Activated T-helper 17 cell treated with anti-CD3 and anti-CD28 coated beads, Interleukin-2, amount 50 U/mL, for 72 hours (primary cell): ENCODE data around the gene PMIS2. TPM values are rescaled to one million over a fixed set of nuclear protein-coding genes. Genes with fewer than 3 reads are reported as not detected.
A peak's percentile ranks its signal among the peaks of the same experiment; 100 is the strongest.
"Not testable (repeated sequence)": the region's sequence is repeated elsewhere in the genome, so short reads cannot be mapped to it uniquely, and the experiment has no call there.

ENCODE experiments used
- ATAC-seq: fragments of 150-1000 bp; cut with Tn5 transposase; replicated peaks from 2 replicates; pipeline ENCODE4 v1.10.0; 2021; ENCODE audit warnings: mild to moderate bottlenecking, moderate library complexity
- H3K27ac Mint-ChIP-seq: one replicate; pipeline ENCODE4 v1.8.0; 2022; ENCODE audit warnings: mixed read lengths
- H3K27me3 Mint-ChIP-seq: one replicate; pipeline ENCODE4 v1.8.0; 2022; ENCODE audit warnings: mixed read lengths
- H3K36me3 Mint-ChIP-seq: one replicate; pipeline ENCODE4 v1.8.0; 2022; ENCODE audit warnings: low read depth, mild to moderate bottlenecking, mixed read lengths
- H3K4me1 Mint-ChIP-seq: one replicate; pipeline ENCODE4 v1.8.0; 2022; ENCODE audit warnings: mixed read lengths
- H3K4me3 Mint-ChIP-seq: one replicate; pipeline ENCODE4 v1.8.0; 2022; ENCODE audit warnings: mild to moderate bottlenecking, mixed read lengths
- H3K9me3 Mint-ChIP-seq: one replicate; pipeline ENCODE4 v1.8.0; 2022; ENCODE audit warnings: mixed read lengths
- total RNA-seq, 2 donors: library from RNA; stranded (reverse); gene quantifications; one replicate each; pipeline ENCODE4 v1.2.3, GENCODE V29; 2022

The PMIS2 gene
- total RNA-seq, 2 donors from 2014 or later = not detected

DNA sequence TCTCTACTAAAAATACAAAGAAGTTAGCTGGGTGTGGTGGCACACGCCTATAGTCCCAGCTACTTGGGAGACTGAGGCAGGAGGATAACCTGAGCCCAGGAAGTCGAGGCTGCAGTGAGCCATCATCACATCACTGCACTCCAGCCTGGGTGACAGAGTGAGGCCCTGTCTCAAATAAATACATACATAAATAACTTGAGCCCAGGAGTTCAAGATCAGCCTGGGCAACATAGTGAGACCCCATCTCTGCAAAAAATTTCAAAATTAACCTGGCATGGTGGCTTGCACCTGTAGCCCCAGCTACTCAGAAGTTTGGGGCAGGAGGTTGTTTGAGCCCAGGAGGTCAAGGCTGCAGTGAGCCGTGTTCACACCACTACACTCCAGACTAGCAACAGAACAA, 9.1 kb downstream of the PMIS2 start:
- H3K27ac Mint-ChIP-seq, H3K4me3 Mint-ChIP-seq, H3K36me3 Mint-ChIP-seq, ATAC-seq, H3K27me3 Mint-ChIP-seq, H3K4me1 Mint-ChIP-seq, H3K9me3 Mint-ChIP-seq: not testable (repeated sequence)

DNA sequence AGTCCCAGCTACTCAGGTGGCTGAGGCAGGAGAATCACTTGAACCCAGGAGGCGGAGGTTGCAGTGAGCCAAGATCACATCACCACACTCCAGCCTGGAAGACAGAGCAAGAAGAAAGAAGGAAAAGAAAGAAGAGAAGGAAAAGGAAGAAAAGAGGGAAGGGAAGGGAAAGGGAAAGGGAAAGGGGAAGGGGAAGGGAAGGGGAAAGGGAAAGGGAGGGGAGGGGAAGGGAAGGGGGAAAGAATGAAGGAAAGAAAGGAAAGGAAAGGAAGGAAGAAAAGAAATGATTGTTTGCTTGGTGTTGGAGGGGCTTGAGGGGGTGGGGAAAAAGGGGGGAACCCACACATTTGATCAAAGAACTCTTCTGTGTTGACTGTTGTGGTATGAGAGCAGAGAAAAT, 10.0 kb downstream of the PMIS2 start:
- H3K4me1 Mint-ChIP-seq = peaks cover 8% of the 10 kb centered on the region
- peak overlapping the region; percentile 30 for H3K4me3 Mint-ChIP-seq
- no peaks in the 10 kb centered on the region for H3K9me3 Mint-ChIP-seq
- no peaks in the 10 kb centered on the region for H3K27me3 Mint-ChIP-seq
- no peaks in the 10 kb centered on the region for H3K36me3 Mint-ChIP-seq
- no peak for ATAC-seq
- peak overlapping the region; percentile 55 for H3K27ac Mint-ChIP-seq

DNA sequence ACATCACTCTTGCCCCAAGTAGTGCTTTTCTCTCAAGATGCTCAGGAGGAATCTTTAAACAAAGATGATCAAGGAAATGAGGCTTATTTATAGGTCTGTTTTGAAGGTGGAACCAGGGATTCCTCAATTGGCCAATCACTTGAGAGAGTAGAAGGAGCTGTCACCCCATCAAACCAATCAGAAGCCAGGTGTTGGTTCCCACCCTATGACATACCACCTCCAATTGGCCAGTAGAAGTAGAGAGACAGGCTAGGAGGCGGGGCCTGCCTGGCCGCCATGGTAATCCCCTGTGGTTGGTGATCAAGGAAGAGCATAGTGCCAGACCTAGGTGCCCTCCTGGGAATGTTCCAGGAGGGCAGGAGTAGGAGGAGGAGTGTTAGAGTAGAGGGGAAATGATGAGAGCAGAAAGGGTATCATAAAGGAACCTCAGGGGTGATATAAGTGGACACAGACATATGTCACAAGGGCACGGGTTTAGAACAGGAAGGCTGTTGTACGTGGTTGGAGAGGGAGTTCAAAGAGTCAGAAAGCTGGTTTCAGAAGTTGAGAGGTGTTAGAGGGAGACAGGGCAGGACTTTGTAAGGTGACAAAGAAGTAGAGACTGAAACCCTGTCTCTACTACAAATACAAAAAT, 10.5 kb downstream of the PMIS2 start:
- H3K4me1 Mint-ChIP-seq = peaks cover 8% of the 10 kb centered on the region
- H3K36me3 Mint-ChIP-seq = no peaks in the 10 kb centered on the region
- no peaks in the 10 kb centered on the region for H3K27me3 Mint-ChIP-seq
- H3K9me3 Mint-ChIP-seq = no peaks in the 10 kb centered on the region
- H3K27ac Mint-ChIP-seq = peak overlapping the region; percentile 55
- H3K4me3 Mint-ChIP-seq = peak overlapping the region; percentile 30
- ATAC-seq = peak; percentile 97

DNA sequence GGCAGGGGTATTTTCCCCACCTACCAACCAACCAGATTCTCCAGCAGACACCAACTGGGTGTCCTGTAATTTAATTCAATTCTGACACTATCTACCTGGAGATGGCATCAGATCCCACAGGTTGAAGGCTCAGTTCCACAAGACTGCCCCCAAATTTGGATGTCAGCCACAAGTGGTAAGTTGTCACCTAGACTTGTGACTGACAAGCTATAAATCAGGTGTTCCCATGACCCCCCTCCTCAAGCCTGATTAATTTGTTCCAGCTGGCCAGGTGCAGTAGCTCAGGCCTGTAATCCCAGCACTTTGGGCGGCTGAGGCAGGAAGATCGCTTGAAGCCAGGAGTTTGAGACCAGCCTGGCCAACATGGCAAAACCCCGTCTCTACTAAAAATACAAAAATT, 16.0 kb downstream of the PMIS2 start:
- Mint-ChIP-seq H3K4me1 (no peaks in the 10 kb centered on the region), H3K4me3 (no peak overlapping the region), H3K36me3 (no peaks in the 10 kb centered on the region), H3K27me3 (no peaks in the 10 kb centered on the region), H3K9me3 (no peaks in the 10 kb centered on the region), H3K27ac (no peak overlapping the region)
- ATAC-seq = no peak

DNA sequence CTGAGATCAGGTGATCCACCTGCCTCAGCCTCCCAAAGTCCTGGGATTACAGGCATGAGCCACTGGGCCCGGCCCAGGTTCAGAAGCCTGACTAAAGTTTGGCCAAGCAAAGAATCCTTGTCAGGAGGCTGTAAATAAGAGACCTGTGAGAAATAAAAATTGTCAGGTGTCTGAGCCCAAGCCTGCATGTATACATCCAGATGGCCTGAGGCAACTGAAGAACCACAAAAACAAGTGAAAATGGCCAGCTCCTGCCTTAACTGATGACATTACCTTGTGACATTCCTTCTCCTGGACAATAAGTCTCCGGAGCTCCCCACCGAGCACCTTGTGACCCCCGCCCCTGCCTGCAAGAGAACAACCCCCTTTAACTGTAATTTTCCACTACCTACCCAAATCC, 18.5 kb downstream of the PMIS2 start:
- not testable (repeated sequence) for ATAC-seq, H3K4me1 Mint-ChIP-seq, H3K27me3 Mint-ChIP-seq, H3K9me3 Mint-ChIP-seq, H3K36me3 Mint-ChIP-seq, H3K27ac Mint-ChIP-seq, H3K4me3 Mint-ChIP-seq

DNA sequence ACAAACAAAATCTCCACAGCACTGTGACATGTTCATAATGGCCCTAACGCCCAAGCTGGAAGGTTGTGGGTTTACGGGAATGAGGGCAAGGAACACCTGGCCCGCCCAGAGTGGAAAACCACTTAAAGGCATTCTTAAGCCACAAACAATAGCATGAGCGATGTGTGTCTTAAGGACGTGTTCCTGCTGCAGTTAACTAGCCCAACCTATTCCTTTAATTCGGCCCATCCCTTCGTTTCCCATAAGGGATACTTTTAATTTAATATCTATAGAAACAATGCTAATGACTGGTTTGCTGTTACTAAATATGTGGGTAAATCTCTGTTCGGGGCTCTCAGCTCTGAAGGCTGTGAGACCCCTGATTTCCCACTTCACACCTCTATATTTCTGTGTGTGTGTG, 21.2 kb downstream of the PMIS2 start:
- H3K4me1 Mint-ChIP-seq, H3K36me3 Mint-ChIP-seq, H3K27me3 Mint-ChIP-seq, H3K9me3 Mint-ChIP-seq, H3K27ac Mint-ChIP-seq, H3K4me3 Mint-ChIP-seq, ATAC-seq: not testable (repeated sequence)

DNA sequence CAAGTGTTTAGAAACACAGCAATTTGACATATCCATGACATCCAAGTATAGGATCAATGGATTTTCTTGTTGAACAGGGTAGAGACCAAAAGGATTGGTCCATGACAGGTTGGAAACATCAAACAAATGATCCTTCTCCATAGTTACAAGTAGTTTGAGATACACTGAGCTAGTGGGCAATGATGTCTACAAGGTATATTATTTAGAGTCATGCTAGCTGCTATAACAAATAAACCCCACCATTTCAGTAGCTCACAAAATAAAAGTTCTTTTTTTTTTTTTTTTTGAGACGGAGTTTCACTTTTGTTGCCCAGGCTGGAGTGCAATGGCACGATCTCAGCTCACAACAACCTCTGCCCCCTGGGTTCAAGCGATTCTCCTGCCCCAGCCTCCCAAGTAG, 21.7 kb downstream of the PMIS2 start:
- Mint-ChIP-seq H3K4me1 (no peaks in the 10 kb centered on the region), H3K4me3 (no peak overlapping the region)

DNA sequence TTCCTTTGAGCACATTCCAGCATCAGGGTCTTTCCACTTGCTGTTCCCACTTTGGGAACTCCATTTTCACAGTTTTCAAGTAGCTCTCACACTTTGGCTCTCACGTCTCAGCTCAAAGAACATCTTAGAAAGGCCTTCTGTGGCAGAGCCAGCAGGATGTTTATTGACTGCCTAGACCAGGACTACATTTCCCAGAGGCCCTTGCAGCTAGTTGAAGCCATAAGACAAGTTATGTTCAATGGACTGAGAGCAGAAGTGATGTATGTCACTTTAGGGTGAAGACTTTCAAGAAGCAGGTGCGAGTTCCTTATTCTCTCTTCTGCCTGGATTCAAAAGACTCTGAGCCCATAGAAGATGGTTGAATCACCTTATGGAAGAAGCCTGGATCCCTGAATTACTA, 22.3 kb downstream of the PMIS2 start:
- Mint-ChIP-seq H3K9me3 (peaks cover 6% of the 10 kb centered on the region), H3K36me3 (peaks cover 6% of the 10 kb centered on the region), H3K27ac (peak overlapping the region; percentile 17), H3K27me3 (no peaks in the 10 kb centered on the region), H3K4me3 (peak overlapping the region; percentile 19), H3K4me1 (no peaks in the 10 kb centered on the region)
- no peak for ATAC-seq

More for the DNA sequence above, 21.7 kb downstream of the PMIS2 start:
- peaks cover 6% of the 10 kb centered on the region for H3K9me3 Mint-ChIP-seq
- H3K27me3 Mint-ChIP-seq = no peaks in the 10 kb centered on the region
- ATAC-seq = no peak
- H3K27ac Mint-ChIP-seq = no peak overlapping the region
- peaks cover 4% of the 10 kb centered on the region for H3K36me3 Mint-ChIP-seq

DNA sequence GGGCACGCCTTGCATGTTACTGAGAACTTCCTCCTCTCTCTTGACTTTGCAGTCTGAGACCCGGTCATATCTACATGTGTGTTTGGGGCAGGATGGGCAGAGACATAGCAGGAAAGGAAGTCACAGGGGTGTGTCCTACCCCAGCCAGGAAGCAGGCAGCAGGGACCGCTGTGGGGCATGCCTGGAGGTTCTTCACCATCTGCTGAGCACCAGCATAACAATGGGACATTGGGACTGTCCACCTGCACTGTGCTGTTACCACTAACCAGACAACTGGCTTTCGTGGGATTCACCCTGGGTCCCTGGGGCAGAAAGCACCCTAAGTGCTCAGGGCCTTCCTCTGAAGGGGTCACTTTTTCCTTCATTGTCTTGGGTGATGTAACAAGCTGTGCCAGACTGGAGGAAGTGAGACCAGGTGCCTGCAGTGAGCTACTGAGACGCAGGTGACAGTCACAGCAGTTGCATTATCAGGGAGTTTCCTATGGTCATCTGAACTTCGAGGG, 23.9 kb downstream of the PMIS2 start:
- Mint-ChIP-seq H3K36me3 (peaks cover 6% of the 10 kb centered on the region), H3K4me1 (no peaks in the 10 kb centered on the region), H3K27ac (peak overlapping the region; percentile 76), H3K4me3 (peak overlapping the region; percentile 34), H3K9me3 (peaks cover 6% of the 10 kb centered on the region), H3K27me3 (no peaks in the 10 kb centered on the region)
- peak; percentile 20 for ATAC-seq

DNA sequence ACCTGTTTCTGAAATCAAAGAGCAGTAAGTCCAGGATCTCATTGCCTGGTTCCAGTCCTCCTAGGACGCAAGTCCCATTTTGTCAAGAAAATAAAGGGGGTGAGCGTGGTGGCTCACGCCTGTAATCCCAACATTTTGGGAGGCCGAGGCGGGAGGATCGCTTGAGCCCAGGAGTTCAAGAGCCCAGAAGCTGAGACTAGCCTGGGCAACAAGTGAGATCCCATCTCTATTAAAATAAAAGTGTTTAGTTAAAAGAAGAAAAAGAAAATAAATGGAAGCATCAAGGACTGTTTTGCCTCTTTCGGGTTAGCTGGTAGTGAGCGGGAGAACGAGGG, 26.2 kb downstream of the PMIS2 start:
- Mint-ChIP-seq H3K4me3 (peak overlapping the region; percentile 79), H3K4me1 (no peaks in the 10 kb centered on the region), H3K27ac (peak overlapping the region; percentile 91), H3K36me3 (peaks cover 16% of the 10 kb centered on the region), H3K9me3 (peaks cover 6% of the 10 kb centered on the region), H3K27me3 (no peaks in the 10 kb centered on the region)
- no peak for ATAC-seq

DNA sequence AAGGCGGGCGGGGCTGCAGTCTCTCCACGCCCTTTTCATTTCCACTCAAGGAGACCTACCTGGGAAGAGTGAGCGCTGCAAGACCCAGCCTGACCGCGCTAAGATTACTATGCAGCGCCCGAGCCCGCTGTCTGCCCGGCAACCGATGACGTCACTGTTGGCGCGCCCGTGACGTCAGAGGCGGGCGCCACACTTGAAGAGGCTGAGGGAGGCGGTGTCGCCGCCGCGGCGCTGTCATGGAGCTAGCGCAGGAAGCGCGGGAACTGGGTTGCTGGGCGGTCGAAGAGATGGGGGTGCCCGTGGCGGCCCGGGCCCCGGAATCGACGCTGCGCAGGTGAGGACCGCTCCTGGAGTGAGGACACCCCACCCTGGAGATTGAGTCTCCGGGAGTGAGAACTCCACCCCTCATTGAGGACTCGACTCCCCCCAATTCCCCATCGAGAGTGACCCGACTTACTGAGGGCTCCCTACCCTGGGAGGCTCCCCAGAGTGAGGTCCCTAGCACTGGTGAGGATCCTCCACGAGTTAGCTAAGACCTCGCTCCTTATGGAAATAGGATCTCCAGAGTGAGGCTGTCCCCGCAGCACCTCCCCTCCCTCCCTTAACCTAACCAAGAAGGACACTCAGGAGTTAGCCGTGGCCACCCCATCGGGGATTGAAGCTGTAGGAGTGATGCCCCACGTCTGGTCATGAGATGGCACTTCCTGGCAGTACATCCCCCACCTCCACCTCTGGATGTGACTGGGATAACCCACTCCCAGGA, 26.8 kb downstream of the PMIS2 start, which contains the start of gene HAUS5:
Gene HAUS5, plus strand, starts transcription at position 177 of the 763 bp plus-strand sequence. Its CDS starts 60 bp downstream, at position 237.
- peaks cover 6% of the 10 kb centered on the region for H3K9me3 Mint-ChIP-seq
- H3K4me3 Mint-ChIP-seq = peak within 1 kb of the TSS; percentile 79
- no peaks in the 10 kb centered on the region for H3K4me1 Mint-ChIP-seq
- H3K36me3 Mint-ChIP-seq = peaks cover 16% of the 10 kb centered on the region
- H3K27me3 Mint-ChIP-seq = no peaks in the 10 kb centered on the region
- H3K27ac Mint-ChIP-seq = peak within 1 kb of the TSS; percentile 91
- peak; percentile 99 for ATAC-seq

DNA sequence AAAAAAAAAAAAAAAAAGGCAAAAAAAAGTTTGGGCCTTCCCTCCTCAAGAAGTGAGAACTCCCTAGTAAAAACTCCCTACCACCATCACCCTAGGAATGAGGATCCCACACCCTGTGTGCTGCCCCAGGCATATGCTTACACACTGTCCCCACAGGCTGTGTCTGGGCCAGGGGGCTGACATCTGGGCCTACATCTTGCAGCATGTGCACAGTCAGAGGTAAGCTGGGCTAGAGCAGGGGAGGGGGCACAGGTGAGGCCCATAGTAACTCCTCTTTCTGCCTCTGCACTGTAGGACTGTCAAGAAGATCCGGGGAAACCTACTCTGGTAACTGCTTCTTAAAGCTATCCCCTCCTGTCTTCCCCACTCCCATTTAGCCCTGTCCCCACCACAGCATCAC, 27.6 kb downstream of the PMIS2 start:
- no peaks in the 10 kb centered on the region for H3K27me3 Mint-ChIP-seq
- H3K4me1 Mint-ChIP-seq = no peaks in the 10 kb centered on the region
- peak overlapping the region; percentile 79 for H3K4me3 Mint-ChIP-seq
- peak overlapping the region; percentile 91 for H3K27ac Mint-ChIP-seq
- ATAC-seq = no peak
- H3K36me3 Mint-ChIP-seq = peaks cover 16% of the 10 kb centered on the region
- peaks cover 2% of the 10 kb centered on the region for H3K9me3 Mint-ChIP-seq

DNA sequence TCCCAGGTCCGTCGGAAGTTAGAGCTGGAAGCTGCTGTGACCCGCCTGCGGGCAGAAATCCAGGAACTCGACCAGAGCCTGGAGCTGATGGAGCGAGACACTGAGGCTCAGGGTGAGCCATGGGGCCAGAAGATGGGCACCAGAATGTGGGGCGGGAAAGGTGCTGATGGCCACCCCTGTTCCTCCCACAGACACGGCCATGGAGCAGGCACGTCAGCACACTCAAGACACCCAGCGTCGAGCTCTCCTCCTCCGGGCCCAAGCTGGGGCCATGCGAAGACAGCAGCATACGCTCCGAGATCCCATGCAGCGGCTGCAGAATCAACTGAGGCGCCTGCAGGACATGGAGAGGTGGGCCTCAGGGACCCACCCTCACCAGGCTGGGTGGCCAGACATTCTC, 29.1 kb downstream of the PMIS2 start:
- no peaks in the 10 kb centered on the region for H3K4me1 Mint-ChIP-seq
- no peak for ATAC-seq
- peaks cover 16% of the 10 kb centered on the region for H3K36me3 Mint-ChIP-seq
- H3K27me3 Mint-ChIP-seq = no peaks in the 10 kb centered on the region
- no peaks in the 10 kb centered on the region for H3K9me3 Mint-ChIP-seq
- H3K4me3 Mint-ChIP-seq = no peak overlapping the region
- no peak overlapping the region for H3K27ac Mint-ChIP-seq

DNA sequence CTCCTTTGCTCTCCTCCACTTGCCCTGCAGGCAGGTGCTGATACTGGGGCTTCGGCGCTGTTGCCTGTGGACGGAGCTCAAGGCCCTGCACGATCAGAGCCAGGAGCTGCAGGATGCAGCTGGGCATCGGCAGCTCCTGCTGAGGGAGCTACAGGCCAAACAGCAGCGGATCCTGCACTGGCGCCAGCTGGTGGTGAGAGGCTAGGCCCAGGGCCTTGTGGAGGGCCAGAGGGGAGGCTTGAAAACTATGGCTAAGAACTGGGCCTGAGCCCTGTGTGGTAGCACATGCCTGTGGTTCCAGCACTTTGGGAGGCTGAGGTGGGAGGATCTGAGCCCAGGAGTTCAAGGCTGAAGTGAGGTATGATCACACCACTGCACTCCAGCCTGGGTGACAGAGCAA, 32.9 kb downstream of the PMIS2 start:
- Mint-ChIP-seq H3K4me3 (no peak overlapping the region), H3K27ac (no peak overlapping the region), H3K4me1 (no peaks in the 10 kb centered on the region), H3K36me3 (peaks cover 28% of the 10 kb centered on the region), H3K27me3 (no peaks in the 10 kb centered on the region), H3K9me3 (no peaks in the 10 kb centered on the region)
- no peak for ATAC-seq

DNA sequence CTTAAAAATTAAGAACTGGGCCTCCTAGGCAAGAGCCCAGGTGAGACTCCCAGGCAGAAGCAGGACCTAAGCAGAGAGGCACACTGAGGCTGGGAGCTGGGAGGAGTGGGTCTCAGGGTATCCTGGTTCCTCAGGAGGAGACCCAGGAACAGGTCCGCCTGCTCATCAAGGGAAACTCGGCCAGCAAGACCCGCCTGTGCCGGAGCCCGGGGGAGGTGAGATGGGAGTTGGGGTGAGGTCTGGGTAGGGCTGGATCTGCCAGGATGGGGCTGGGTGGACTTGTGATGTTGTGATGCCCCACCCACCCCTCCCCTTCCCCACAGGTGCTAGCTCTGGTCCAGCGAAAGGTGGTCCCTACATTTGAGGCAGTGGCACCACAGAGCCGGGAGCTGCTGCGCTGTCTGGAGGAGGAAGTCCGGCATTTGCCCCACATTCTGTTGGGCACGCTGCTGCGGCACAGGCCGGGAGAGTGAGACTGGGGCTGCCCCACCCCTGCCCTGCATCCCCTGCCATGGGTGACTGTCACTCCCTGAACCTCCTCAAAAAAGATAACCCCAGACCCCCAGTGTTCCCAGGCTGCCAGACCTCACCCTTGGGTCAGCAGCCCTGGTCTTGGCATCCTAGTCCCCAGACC, 33.4 kb downstream of the PMIS2 start:
- Mint-ChIP-seq H3K4me3 (no peak overlapping the region), H3K36me3 (peaks cover 28% of the 10 kb centered on the region), H3K27ac (no peak overlapping the region), H3K4me1 (no peaks in the 10 kb centered on the region), H3K27me3 (no peaks in the 10 kb centered on the region), H3K9me3 (no peaks in the 10 kb centered on the region)
- ATAC-seq = no peak
